T follicular helper cell (primary cell): ENCODE measurements around the gene NBPF1.
"Not testable (repeated sequence)": the region's sequence is repeated elsewhere in the genome, so short reads cannot be mapped to it uniquely, and the experiment has no call there.

Experiments used
- DNase-seq: peaks from one replicate; pipeline ENCODE4 v3.0.0-alpha.2; 2020; ENCODE audit warnings: low read depth

The NBPF1 gene

GRCh38 chr1:16605532-16606505 lies 7.5 kb downstream of the NBPF1 start:
- no peak for DNase-seq

GRCh38 chr1:16605213-16605525 lies 8.2 kb downstream of the NBPF1 start:
- no peak for DNase-seq

- DNase-seq: not testable (repeated sequence)
Measured at GRCh38 chr1:16604514-16605212, 8.7 kb downstream of the NBPF1 start.

GRCh38 chr1:16603623-16604022 lies 9.7 kb downstream of the NBPF1 start:
- not testable (repeated sequence) for DNase-seq

DNA sequence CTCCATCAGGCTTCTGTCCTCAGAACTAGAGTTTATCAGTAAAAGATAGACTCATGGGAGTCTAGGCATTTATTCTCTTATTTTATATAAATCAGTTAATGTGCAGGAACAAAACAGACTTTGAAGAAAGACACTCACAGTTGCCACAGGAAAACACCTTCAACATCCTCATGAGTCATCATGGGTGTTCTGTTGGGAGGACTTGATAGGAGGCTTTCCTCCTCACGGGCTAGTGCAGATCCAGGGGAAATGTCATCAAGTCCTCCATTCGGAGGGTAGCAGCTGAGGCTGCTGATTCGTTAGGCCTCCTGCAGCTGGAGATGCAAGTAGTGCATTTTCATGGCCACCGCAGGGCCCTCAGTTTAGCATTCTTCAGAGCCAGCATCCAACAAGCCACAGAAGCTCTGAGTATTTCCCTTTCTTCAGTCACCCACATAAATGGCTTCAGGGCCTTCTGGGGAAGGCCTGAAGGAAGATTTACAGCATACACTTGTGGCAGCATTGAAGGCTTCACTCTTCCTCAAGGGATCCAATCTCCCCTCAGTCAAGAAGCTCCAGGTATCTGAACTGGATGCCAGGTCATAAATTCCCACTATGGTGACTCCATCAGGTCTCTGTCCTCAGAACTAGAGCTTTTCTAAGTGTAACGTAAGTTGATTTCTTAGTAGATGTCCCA lies 10.9 kb downstream of the NBPF1 start:
- not testable (repeated sequence) for DNase-seq

DNA sequence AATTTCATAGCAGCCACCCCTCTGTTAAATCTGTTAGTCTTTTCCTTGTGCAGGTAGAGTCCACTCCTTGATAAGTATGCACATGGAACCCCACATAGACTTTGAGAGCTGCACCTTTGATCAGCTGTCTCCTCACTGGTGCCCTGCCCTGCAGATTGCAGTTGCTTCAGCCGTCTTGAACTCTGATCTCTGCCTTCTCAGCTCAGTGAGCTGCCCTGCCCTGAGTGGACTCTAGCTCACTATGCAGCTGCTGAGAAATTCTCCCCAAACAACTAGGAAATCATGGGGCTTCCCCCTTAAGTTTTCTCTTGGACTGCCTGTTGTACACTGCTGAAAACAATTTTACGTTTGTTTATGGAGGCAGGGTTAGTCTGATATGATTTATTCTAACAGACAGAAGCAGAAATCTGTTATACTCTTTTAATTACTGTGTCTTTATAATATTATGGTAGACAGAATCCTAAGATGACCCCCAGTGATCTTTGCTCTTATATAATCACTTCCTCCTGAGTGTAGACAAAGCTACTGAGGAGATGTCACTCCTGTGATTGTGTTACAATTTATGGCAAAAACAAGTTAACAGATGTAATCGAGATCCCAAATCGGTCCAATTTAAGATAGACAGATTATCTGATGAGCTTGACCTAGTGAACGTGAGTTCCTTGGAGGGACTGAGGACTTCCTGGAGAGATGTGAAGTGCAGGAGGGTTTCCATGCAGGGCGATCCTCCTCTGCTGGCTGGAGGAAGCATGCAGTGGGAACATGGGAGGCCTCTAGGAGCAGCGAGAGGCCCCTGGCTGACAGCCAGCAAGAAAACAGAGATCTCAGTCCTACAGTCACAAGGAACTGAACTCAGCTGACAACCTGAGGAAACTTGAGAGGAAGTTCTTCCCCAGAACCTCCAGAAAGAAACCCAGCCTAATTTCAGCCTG lies 12.2 kb downstream of the NBPF1 start:
- DNase-seq: not testable (repeated sequence)

- DNase-seq: not testable (repeated sequence)
Measured at GRCh38 chr1:16599326-16599725, 14.0 kb downstream of the NBPF1 start.

DNA sequence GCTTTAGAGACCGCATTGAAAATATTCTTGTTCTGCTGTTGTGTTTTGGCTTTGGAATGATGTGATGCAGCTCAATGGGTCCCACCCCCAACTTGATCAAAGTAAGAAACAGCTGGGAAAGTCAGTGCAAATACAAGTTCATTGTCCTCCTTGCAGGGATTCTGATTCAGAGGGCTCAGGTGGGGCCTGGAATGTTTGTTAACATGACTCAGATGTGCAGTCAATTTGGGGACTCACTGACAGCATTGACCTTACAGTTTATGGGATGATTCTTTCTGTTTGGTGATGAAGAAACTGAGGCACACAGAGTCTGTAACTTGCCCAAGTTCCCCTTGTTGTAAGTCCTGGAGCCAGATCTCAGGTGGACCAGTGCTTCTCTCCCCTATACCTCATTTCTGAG lies 18.1 kb downstream of the NBPF1 start:
- DNase-seq: not testable (repeated sequence)

DNA sequence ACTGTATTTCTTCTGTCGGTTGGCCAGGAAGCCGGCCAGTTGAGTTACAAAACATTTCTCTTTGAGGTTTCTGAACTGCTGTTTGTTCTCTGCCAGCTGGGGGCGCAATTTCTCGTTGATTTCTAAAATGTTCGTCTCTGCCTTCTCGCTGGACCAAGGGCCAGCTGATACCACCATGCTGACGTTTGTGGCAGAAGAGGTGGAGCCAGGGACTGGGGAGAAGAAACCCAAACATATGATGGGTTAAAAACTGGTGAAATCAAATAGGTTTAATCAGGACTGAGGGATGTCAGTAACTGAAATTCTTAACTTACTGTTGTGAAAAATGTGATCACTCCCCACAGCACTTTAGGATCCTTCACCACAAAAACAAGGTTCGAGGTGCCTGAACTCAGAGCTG lies 21.5 kb downstream of the NBPF1 start:
- not testable (repeated sequence) for DNase-seq

- DNase-seq: not testable (repeated sequence)
Measured at GRCh38 chr1:16588081-16588480, 25.3 kb downstream of the NBPF1 start.

- DNase-seq: not testable (repeated sequence)
Measured at GRCh38 chr1:16587639-16588038, 25.7 kb downstream of the NBPF1 start.

- not testable (repeated sequence) for DNase-seq
Measured at GRCh38 chr1:16565324-16565723, 48.0 kb downstream of the NBPF1 start.

- not testable (repeated sequence) for DNase-seq
Measured at GRCh38 chr1:16561035-16561434, 52.3 kb downstream of the NBPF1 start.

GRCh38 chr1:16560498-16560897 lies 52.9 kb downstream of the NBPF1 start:
- DNase-seq: not testable (repeated sequence)

DNA sequence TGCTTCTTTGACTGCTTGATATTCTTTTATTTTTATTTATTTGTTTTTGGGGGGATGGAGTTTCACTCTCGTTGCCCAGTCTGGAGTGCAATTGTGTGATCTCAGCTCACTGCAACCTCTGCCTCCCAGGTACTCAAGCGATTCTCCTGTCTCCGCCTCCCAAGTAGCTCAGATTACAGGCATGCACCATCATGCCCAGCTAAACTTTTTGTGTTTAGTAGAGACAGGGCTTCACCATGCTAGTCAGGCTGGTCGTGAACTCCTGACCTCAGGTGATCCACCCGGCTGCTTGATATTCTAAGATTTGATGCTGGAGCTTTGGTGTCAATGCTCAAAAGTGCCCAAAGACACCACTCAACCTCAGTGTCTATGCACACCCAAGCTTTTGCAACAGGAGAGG lies 53.7 kb downstream of the NBPF1 start:
- not testable (repeated sequence) for DNase-seq

DNA sequence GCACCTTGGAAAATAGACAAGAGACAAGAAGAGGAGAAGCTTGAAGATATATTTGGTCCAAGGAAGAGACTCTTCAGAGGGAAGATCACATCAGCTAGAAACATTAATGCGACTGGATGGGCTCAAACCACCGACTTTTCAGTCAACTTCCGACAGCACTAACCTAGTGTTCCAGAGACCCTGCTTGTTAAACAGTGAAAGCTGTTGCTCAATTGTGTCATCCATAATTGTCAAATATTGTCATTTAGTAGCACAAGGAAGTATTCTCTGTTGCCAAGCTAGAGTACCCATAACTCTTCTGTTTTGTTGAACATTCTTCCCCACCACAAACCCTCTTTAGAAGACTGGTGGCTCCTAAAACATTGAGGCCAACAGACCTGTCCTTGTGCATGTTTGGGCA lies 56.3 kb downstream of the NBPF1 start:
- DNase-seq: not testable (repeated sequence)

DNA sequence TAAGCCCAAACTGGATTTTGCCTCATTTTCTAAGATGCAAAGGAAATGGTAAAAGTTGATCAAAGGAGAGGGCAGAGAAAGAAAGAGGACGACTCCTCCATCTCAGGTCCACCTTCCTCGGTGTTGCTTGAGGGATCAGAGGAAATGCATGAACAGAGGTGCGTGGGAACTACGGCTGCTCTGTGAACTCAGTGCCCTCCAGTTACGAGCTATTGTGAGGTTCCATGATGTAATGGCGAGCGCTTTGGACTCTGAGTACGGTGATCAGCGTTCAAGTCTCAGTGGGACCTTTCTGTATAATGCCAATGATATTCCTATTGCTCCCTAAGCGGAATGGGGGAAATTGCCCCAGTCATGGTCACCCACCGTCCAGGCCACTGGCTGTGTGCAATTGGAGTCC lies 60.1 kb downstream of the NBPF1 start:
- not testable (repeated sequence) for DNase-seq

DNA sequence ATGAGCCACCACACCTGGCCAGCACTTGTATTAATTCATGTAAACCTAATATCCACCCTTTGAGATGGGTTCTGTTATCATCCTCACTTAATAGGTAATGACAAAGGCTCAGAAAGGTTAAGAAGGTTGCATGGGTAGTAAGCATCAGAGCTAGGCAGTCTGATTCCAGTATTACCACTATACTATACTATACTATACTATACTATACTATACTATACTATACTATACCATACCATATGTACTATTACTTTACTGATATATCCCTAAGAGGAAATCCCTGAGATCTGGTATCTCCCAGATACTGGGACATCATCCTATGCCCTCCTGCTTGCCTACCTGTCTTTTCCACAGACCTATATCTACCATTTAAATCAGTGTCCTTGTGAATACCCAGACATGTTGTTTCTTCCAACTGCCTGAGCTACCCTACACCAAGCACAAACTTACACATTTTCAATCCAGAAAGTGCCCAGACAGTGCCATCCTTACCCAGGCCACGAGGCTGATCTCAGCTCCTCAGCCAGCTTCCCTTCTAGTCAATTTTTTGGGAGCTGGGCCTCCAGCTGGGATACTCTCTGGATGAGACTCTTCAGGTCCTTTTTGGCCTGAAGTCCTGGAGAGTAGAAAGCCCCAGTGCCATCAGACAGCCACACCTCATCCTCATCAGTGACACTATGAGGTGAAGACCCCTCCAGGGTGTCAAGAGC lies 63.0 kb downstream of the NBPF1 start:
- DNase-seq: not testable (repeated sequence)

DNA sequence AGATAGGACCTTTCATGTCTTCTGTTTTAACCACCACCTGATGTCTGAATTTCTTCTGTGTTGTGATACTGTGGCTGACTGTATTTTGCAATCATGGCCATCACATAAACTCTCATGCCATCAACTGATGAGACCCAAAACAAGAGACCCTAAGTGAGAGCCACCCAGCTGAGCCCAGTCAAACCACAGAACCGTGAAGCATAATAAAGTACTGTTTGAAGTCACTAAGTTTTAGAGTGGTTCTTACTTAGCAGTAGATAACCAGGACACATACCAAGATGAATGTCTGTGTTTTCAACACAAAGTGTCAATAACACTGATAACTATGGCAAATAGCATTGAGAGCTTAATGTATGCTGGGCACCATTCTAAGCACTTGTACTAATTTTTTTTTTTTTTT lies 63.8 kb downstream of the NBPF1 start:
- DNase-seq: not testable (repeated sequence)

DNA sequence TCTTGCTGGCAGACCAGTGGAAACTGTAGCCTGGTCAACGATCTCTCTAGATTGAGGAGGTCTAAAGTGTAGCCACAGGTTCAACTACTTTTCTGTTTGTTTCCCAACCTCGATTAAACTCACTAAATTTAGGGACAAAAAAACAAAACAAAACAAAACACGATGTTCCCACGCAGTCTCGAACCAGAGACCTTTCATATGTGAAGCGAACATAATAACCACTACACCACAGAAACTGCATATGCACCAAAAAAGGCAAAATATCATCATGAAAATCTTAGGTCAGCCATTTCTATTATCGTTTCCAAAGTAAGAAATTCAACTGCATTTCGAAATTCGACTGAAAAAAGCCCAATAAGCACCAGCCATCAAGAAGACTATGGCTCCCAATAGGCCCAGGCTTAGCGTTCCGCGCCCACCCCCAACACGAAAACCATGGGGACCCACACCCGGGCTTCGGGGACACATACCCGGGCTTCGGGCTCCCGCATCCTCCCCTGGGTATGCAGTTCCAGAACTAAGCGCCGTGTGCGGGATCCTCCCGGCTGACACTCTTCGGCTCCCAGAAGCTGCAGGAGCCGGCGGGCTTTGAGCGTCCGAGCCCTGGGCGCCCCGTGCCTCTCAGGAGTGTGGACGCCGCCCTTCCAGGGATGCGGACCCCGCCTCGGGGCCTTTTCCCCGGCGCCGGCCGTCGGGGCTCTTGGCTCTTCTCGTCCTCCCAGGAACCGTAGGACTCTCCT lies 65.7 kb downstream of the NBPF1 start:
- DNase-seq: not testable (repeated sequence)
